ENCODE results near the gene TUBA1A.

TUBA1A gene

GRCh38 chr12:49231878-49232655 is 43.2 kb upstream of the TUBA1A start:
- Histone ChIP-seq H4K8ac (ENCODE audit: low read depth, low read length) (no peak overlapping the region), H3K4me2 (ENCODE audit: insufficient read depth, low read length, poor library complexity, severe bottlenecking) (no peak overlapping the region), H3K36me3 (replicated peaks in 1 of 2; ENCODE audit: control insufficient read depth in 2 of 2, insufficient read depth in 2 of 2, low read length in 2 of 2) (no peaks in the 10 kb centered on the region), H3K27me3 (ENCODE audit: control insufficient read depth in 3 of 3, insufficient read depth in 3 of 3, low read depth in 1 of 3, low read length in 3 of 3) (no peaks in the 10 kb centered on the region), H3K4me3 (ENCODE audit: low read length in 2 of 2) (no peak overlapping the region), H3K4me1 (ENCODE audit: control insufficient read depth in 2 of 2, insufficient read depth in 1 of 2, low read depth in 1 of 2, low read length in 2 of 2) (peaks cover 24 to 35% of the 10 kb centered on the region in 2 donors), H3K27ac (replicated peaks; ENCODE audit: low read length) (no peak overlapping the region), H4K91ac (ENCODE audit: low read depth, low read length, poor library complexity) (no peak overlapping the region), H3K14ac (ENCODE audit: low read length) (no peak overlapping the region), H2BK12ac (ENCODE audit: low read length) (no peak overlapping the region), H3K23ac (ENCODE audit: low read depth, low read length, poor library complexity) (no peak overlapping the region), H2AFZ (ENCODE audit: low read length) (peak overlapping the region; percentile 0), H3K9me3 (replicated peaks in 1 of 2; ENCODE audit: control insufficient read depth in 2 of 2, insufficient read depth in 1 of 2, low read depth in 1 of 2, low read length in 2 of 2) (no peaks in the 10 kb centered on the region), H3K9ac (ENCODE audit: low read depth, low read length, poor library complexity) (no peak overlapping the region), H2BK5ac (ENCODE audit: low read length) (no peak overlapping the region), H3K79me1 (ENCODE audit: low read depth, low read length) (no peaks in the 10 kb centered on the region), H2AK5ac (ENCODE audit: low read depth, low read length) (no peak overlapping the region), H2BK120ac (ENCODE audit: low read depth, low read length) (no peak overlapping the region), H3K4ac (ENCODE audit: low read length) (no peak overlapping the region), H3K18ac (ENCODE audit: low read length) (no peak overlapping the region), H2BK15ac (ENCODE audit: low read length) (no peak overlapping the region)
- no peak for DNase-seq (ENCODE audit: low spot score)
- no CpG with 5 or more reads among the region's 9 CpGs for WGBS, 2 donors (ENCODE audit: extremely low coverage in 2 of 2, insufficient read length in 2 of 2, insufficient replicate concordance in 1 of 2)

- Histone ChIP-seq H2AK5ac (ENCODE audit: low read depth, low read length) (no peak overlapping the region), H3K27ac (replicated peaks; ENCODE audit: low read length) (no peak overlapping the region), H3K27me3 (ENCODE audit: control insufficient read depth in 3 of 3, insufficient read depth in 3 of 3, low read depth in 1 of 3, low read length in 3 of 3) (no peaks in the 10 kb centered on the region), H3K79me1 (ENCODE audit: low read depth, low read length) (no peaks in the 10 kb centered on the region), H2BK15ac (ENCODE audit: low read length) (no peak overlapping the region), H2BK12ac (ENCODE audit: low read length) (no peak overlapping the region), H2AFZ (ENCODE audit: low read length) (no peak overlapping the region), H3K14ac (ENCODE audit: low read length) (no peak overlapping the region), H3K9ac (ENCODE audit: low read depth, low read length, poor library complexity) (no peak overlapping the region), H3K4me3 (ENCODE audit: low read length in 2 of 2) (no peak overlapping the region), H3K23ac (ENCODE audit: low read depth, low read length, poor library complexity) (no peak overlapping the region), H3K18ac (ENCODE audit: low read length) (no peak overlapping the region), H4K91ac (ENCODE audit: low read depth, low read length, poor library complexity) (no peak overlapping the region), H3K4me2 (ENCODE audit: insufficient read depth, low read length, poor library complexity, severe bottlenecking) (no peak overlapping the region), H3K9me3 (replicated peaks in 1 of 2; ENCODE audit: control insufficient read depth in 2 of 2, insufficient read depth in 1 of 2, low read depth in 1 of 2, low read length in 2 of 2) (no peaks in the 10 kb centered on the region), H3K4ac (ENCODE audit: low read length) (no peak overlapping the region), H4K8ac (ENCODE audit: low read depth, low read length) (no peak overlapping the region), H3K36me3 (replicated peaks in 1 of 2; ENCODE audit: control insufficient read depth in 2 of 2, insufficient read depth in 2 of 2, low read length in 2 of 2) (no peaks in the 10 kb centered on the region), H2BK5ac (ENCODE audit: low read length) (no peak overlapping the region), H2BK120ac (ENCODE audit: low read depth, low read length) (no peak overlapping the region), H3K4me1 (ENCODE audit: control insufficient read depth in 2 of 2, insufficient read depth in 1 of 2, low read depth in 1 of 2, low read length in 2 of 2) (peaks cover 25 to 35% of the 10 kb centered on the region in 2 donors)
- DNase-seq (ENCODE audit: low spot score), result no peak
- no CpG with 5 or more reads among the region's 3 CpGs for WGBS, 2 donors (ENCODE audit: extremely low coverage in 2 of 2, insufficient read length in 2 of 2, insufficient replicate concordance in 1 of 2)
These were observed 41.9 kb upstream of the TUBA1A start for GRCh38 chr12:49230805-49231194.

- Histone ChIP-seq H3K4ac (ENCODE audit: low read length) (no peak overlapping the region), H3K27me3 (ENCODE audit: control insufficient read depth in 3 of 3, insufficient read depth in 3 of 3, low read depth in 1 of 3, low read length in 3 of 3) (no peaks in the 10 kb centered on the region), H3K79me1 (ENCODE audit: low read depth, low read length) (no peaks in the 10 kb centered on the region), H3K9me3 (replicated peaks in 1 of 2; ENCODE audit: control insufficient read depth in 2 of 2, insufficient read depth in 1 of 2, low read depth in 1 of 2, low read length in 2 of 2) (no peaks in the 10 kb centered on the region), H3K36me3 (replicated peaks in 1 of 2; ENCODE audit: control insufficient read depth in 2 of 2, insufficient read depth in 2 of 2, low read length in 2 of 2) (no peaks in the 10 kb centered on the region), H2BK12ac (ENCODE audit: low read length) (no peak overlapping the region), H3K14ac (ENCODE audit: low read length) (no peak overlapping the region), H3K9ac (ENCODE audit: low read depth, low read length, poor library complexity) (no peak overlapping the region), H3K27ac (replicated peaks; ENCODE audit: low read length) (no peak overlapping the region), H4K91ac (ENCODE audit: low read depth, low read length, poor library complexity) (no peak overlapping the region), H3K18ac (ENCODE audit: low read length) (no peak overlapping the region), H3K4me3 (ENCODE audit: low read length in 2 of 2) (no peak overlapping the region), H2AFZ (ENCODE audit: low read length) (no peak overlapping the region), H3K4me2 (ENCODE audit: insufficient read depth, low read length, poor library complexity, severe bottlenecking) (no peak overlapping the region), H2BK5ac (ENCODE audit: low read length) (no peak overlapping the region), H2AK5ac (ENCODE audit: low read depth, low read length) (no peak overlapping the region), H3K4me1 (ENCODE audit: control insufficient read depth in 2 of 2, insufficient read depth in 1 of 2, low read depth in 1 of 2, low read length in 2 of 2) (peaks cover 25 to 35% of the 10 kb centered on the region in 2 donors), H2BK120ac (ENCODE audit: low read depth, low read length) (no peak overlapping the region), H3K23ac (ENCODE audit: low read depth, low read length, poor library complexity) (no peak overlapping the region), H2BK15ac (ENCODE audit: low read length) (no peak overlapping the region), H4K8ac (ENCODE audit: low read depth, low read length) (no peak overlapping the region)
- WGBS, 2 donors (ENCODE audit: extremely low coverage in 2 of 2, insufficient read length in 2 of 2, insufficient replicate concordance in 1 of 2), result no CpG with 5 or more reads among the region's 6 CpGs
- DNase-seq (ENCODE audit: low spot score), result no peak
These were observed 41.4 kb upstream of the TUBA1A start for GRCh38 chr12:49230176-49230804.

- no CpG with 5 or more reads among the region's 3 CpGs for WGBS, 2 donors (ENCODE audit: extremely low coverage in 2 of 2, insufficient read length in 2 of 2, insufficient replicate concordance in 1 of 2)
- Histone ChIP-seq H2BK15ac (ENCODE audit: low read length) (no peak overlapping the region), H3K4me3 (ENCODE audit: low read length in 2 of 2) (no peak overlapping the region), H2BK5ac (ENCODE audit: low read length) (no peak overlapping the region), H3K36me3 (replicated peaks in 1 of 2; ENCODE audit: control insufficient read depth in 2 of 2, insufficient read depth in 2 of 2, low read length in 2 of 2) (no peaks in the 10 kb centered on the region), H4K91ac (ENCODE audit: low read depth, low read length, poor library complexity) (no peak overlapping the region), H3K9ac (ENCODE audit: low read depth, low read length, poor library complexity) (no peak overlapping the region), H3K4me2 (ENCODE audit: insufficient read depth, low read length, poor library complexity, severe bottlenecking) (no peak overlapping the region), H2BK12ac (ENCODE audit: low read length) (no peak overlapping the region), H3K14ac (ENCODE audit: low read length) (no peak overlapping the region), H3K18ac (ENCODE audit: low read length) (no peak overlapping the region), H3K23ac (ENCODE audit: low read depth, low read length, poor library complexity) (no peak overlapping the region), H2AFZ (ENCODE audit: low read length) (no peak overlapping the region), H3K9me3 (replicated peaks in 1 of 2; ENCODE audit: control insufficient read depth in 2 of 2, insufficient read depth in 1 of 2, low read depth in 1 of 2, low read length in 2 of 2) (no peaks in the 10 kb centered on the region), H3K27me3 (ENCODE audit: control insufficient read depth in 3 of 3, insufficient read depth in 3 of 3, low read depth in 1 of 3, low read length in 3 of 3) (no peaks in the 10 kb centered on the region), H2BK120ac (ENCODE audit: low read depth, low read length) (no peak overlapping the region), H3K79me1 (ENCODE audit: low read depth, low read length) (no peaks in the 10 kb centered on the region), H2AK5ac (ENCODE audit: low read depth, low read length) (no peak overlapping the region), H3K27ac (replicated peaks; ENCODE audit: low read length) (no peak overlapping the region), H3K4ac (ENCODE audit: low read length) (no peak overlapping the region), H4K8ac (ENCODE audit: low read depth, low read length) (no peak overlapping the region), H3K4me1 (ENCODE audit: control insufficient read depth in 2 of 2, insufficient read depth in 1 of 2, low read depth in 1 of 2, low read length in 2 of 2) (peaks cover 22 to 28% of the 10 kb centered on the region in 2 donors)
- no peak for DNase-seq (ENCODE audit: low spot score)
These were observed 39.8 kb upstream of the TUBA1A start for GRCh38 chr12:49228653-49229052.

Data from neuronal stem cell (in vitro differentiated cells).